HepG2 (cell line): ENCODE measurements around the gene NCOA7. TPM values are rescaled to one million over a fixed set of nuclear protein-coding genes. Genes with fewer than 3 reads are reported as not detected.

Experiments
- BRD4 ChIP-seq: sonication (generic); formaldehyde crosslinking; IDR thresholded peaks from 2 replicates; pipeline ENCODE4 v1.4.0; 2020; ENCODE audit warnings: missing genetic modification reagents
- CBX1 ChIP-seq: IDR thresholded peaks from one replicate; pipeline ENCODE4 v1.6.1; 2016; ENCODE audit warnings: antibody characterized with exemption, low read depth
- DMAP1 ChIP-seq: IDR thresholded peaks from 2 replicates; pipeline ENCODE4 v1.6.1; 2016
- EED ChIP-seq: sonication (generic); formaldehyde crosslinking; IDR thresholded peaks from 2 replicates; pipeline ENCODE4 v1.5.0; 2020; ENCODE audit warnings: mild to moderate bottlenecking, missing genetic modification reagents
- GPN1 ChIP-seq: sonication (generic); formaldehyde crosslinking; IDR thresholded peaks from 2 replicates; pipeline ENCODE4 v1.5.1; 2020; ENCODE audit warnings: missing genetic modification reagents, borderline replicate concordance
- IRX3 ChIP-seq: sonication (generic); formaldehyde crosslinking; IDR thresholded peaks from 2 replicates; pipeline ENCODE4 v1.8.1; 2023; ENCODE audit warnings: mild to moderate bottlenecking, low read depth, missing genetic modification reagents, borderline replicate concordance
- KAT8 ChIP-seq: IDR thresholded peaks from 2 replicates; pipeline ENCODE4 v1.6.1; 2016; ENCODE audit warnings: missing genetic modification reagents, missing compliant biosample characterization
- NR2F2 ChIP-seq: IDR thresholded peaks from 2 replicates; pipeline ENCODE4 v1.6.1; 2012; ENCODE audit warnings: low read depth, inconsistent platforms, borderline replicate concordance
- PAX8 ChIP-seq: sonication (generic); formaldehyde crosslinking; IDR thresholded peaks from 2 replicates; pipeline ENCODE4 v1.8.0; 2022; ENCODE audit warnings: mild to moderate bottlenecking, missing genetic modification reagents, borderline replicate concordance
- SETDB1 ChIP-seq: sonication (generic); formaldehyde crosslinking; IDR thresholded peaks from 2 replicates; pipeline ENCODE4 v1.5.1; 2020; ENCODE audit warnings: missing genetic modification reagents, mild to moderate bottlenecking, borderline replicate concordance
- SRY ChIP-seq: sonication (generic); formaldehyde crosslinking; IDR thresholded peaks from 2 replicates; pipeline ENCODE4 v1.8.0; 2022; ENCODE audit warnings: mild to moderate bottlenecking, missing genetic modification reagents
- TAF15 ChIP-seq: fragments of 200-400 bp; formaldehyde crosslinking; IDR thresholded peaks from one replicate; pipeline ENCODE4 v1.6.1; 2018; ENCODE audit warnings: mild to moderate bottlenecking, low read depth, low read length; ENCODE audit not compliant: poor library complexity, severe bottlenecking
- TMF1 ChIP-seq: sonication (generic); formaldehyde crosslinking; IDR thresholded peaks from 2 replicates; pipeline ENCODE4 v1.8.1; 2022; ENCODE audit warnings: low read depth, missing genetic modification reagents
- ZKSCAN8 ChIP-seq: IDR thresholded peaks from 2 replicates; pipeline ENCODE4 v1.6.1; 2016; ENCODE audit warnings: borderline replicate concordance, missing genetic modification reagents, missing compliant biosample characterization
- ZNF225 ChIP-seq: sonication (generic); formaldehyde crosslinking; IDR thresholded peaks from 2 replicates; pipeline ENCODE4 v1.4.0; 2020; ENCODE audit warnings: mild to moderate bottlenecking, missing genetic modification reagents
- ZNF670 ChIP-seq: sonication (generic); formaldehyde crosslinking; IDR thresholded peaks from 2 replicates; pipeline ENCODE4 v1.8.0; 2022; ENCODE audit warnings: mild to moderate bottlenecking, missing genetic modification reagents, borderline replicate concordance
- ZNF776 ChIP-seq: sonication (generic); formaldehyde crosslinking; IDR thresholded peaks from 2 replicates; pipeline ENCODE4 v1.4.0; 2020; ENCODE audit warnings: mild to moderate bottlenecking, missing genetic modification reagents
- polyA plus RNA-seq, 8 experiments: library from polyadenylated mRNA; depleted of rRNA in 3 of 8; stranded (reverse) in 7 of 8; unstranded in 1 of 8; fragments of >200 nt; fragmentation: Illumina TruSeq in 4 of 8; extraction: Trizol in 4 of 8; gene quantifications; 2 replicates each; pipeline versions ENCODE4 v1.2.1 to v1.2.3, GENCODE V29; 2011 to 2016; ENCODE audit warnings: low read depth in 4 of 8, missing spikeins in 1 of 8, mixed read lengths in 1 of 8; ENCODE audit not compliant: insufficient read depth in 1 of 8
- total RNA-seq, 5 experiments: library from RNA; depleted of rRNA; stranded (reverse); fragments of >200 nt; fragmentation: Illumina TruSeq; extraction: Trizol; gene quantifications; 2 replicates each; pipeline ENCODE4 v1.2.3, GENCODE V29; 2016; ENCODE audit warnings: low read depth in 1 of 5
- TF ChIP-seq, protein P1 (sequence below): sonication (generic); formaldehyde crosslinking; IDR thresholded peaks from 2 replicates; pipeline ENCODE4 v1.9.0; 2021; ENCODE audit warnings: mild to moderate bottlenecking, missing genetic modification reagents
- TF ChIP-seq, protein P2 (sequence below): sonication (generic); formaldehyde crosslinking; IDR thresholded peaks from 2 replicates; pipeline ENCODE4 v1.9.0; 2022; ENCODE audit warnings: low read depth, missing genetic modification reagents
- TF ChIP-seq, protein P3 (sequence below): sonication (generic); formaldehyde crosslinking; conservative IDR thresholded peaks from 2 replicates; pipeline ENCODE4 v1.4.0; 2020; ENCODE audit warnings: missing genetic modification reagents

Gene NCOA7
- total and polyA plus RNA-seq, 2 of the 13 experiments (the other 11 are each of a cell fraction or from before 2014, with no cell fraction given): 13.6 to 20.8 TPM

DNA sequence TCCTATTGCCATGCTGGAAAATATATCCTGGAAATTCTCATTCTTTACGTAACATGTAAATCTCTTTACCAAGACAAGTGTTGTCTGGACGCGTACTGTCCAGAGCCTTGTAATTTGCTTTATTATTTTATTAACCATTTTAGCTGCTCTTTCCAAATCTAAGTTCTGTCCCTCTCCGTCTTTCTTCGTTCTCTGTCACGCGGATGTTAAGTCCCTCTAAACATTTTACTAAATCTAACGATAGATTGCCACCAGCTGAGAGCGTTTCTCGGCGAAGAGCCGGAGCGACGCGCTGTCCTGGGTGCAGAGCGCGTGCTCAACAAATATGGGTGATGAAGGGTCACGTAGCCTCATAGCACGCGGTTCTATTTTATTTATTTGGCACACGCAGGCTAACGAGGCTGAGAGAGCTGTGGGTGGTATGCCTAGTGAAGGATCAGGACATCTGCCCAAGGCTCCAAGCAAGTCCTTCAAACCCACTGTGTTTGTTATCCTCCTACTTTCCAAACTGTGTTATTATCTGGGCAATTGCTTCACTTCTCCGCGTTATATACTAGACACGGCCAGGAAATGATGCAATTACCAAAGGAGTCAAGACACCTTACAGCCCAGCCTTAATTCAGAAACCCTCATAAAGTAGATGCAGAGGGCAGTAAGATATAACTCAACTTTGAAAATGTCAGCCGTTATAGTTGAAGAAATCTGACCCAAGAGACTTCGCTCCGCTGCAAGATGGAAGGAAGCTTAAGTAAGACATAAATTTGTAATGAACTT, 10.0 kb upstream of the NCOA7 start (continued):
- TF ChIP-seq, protein P1, sequence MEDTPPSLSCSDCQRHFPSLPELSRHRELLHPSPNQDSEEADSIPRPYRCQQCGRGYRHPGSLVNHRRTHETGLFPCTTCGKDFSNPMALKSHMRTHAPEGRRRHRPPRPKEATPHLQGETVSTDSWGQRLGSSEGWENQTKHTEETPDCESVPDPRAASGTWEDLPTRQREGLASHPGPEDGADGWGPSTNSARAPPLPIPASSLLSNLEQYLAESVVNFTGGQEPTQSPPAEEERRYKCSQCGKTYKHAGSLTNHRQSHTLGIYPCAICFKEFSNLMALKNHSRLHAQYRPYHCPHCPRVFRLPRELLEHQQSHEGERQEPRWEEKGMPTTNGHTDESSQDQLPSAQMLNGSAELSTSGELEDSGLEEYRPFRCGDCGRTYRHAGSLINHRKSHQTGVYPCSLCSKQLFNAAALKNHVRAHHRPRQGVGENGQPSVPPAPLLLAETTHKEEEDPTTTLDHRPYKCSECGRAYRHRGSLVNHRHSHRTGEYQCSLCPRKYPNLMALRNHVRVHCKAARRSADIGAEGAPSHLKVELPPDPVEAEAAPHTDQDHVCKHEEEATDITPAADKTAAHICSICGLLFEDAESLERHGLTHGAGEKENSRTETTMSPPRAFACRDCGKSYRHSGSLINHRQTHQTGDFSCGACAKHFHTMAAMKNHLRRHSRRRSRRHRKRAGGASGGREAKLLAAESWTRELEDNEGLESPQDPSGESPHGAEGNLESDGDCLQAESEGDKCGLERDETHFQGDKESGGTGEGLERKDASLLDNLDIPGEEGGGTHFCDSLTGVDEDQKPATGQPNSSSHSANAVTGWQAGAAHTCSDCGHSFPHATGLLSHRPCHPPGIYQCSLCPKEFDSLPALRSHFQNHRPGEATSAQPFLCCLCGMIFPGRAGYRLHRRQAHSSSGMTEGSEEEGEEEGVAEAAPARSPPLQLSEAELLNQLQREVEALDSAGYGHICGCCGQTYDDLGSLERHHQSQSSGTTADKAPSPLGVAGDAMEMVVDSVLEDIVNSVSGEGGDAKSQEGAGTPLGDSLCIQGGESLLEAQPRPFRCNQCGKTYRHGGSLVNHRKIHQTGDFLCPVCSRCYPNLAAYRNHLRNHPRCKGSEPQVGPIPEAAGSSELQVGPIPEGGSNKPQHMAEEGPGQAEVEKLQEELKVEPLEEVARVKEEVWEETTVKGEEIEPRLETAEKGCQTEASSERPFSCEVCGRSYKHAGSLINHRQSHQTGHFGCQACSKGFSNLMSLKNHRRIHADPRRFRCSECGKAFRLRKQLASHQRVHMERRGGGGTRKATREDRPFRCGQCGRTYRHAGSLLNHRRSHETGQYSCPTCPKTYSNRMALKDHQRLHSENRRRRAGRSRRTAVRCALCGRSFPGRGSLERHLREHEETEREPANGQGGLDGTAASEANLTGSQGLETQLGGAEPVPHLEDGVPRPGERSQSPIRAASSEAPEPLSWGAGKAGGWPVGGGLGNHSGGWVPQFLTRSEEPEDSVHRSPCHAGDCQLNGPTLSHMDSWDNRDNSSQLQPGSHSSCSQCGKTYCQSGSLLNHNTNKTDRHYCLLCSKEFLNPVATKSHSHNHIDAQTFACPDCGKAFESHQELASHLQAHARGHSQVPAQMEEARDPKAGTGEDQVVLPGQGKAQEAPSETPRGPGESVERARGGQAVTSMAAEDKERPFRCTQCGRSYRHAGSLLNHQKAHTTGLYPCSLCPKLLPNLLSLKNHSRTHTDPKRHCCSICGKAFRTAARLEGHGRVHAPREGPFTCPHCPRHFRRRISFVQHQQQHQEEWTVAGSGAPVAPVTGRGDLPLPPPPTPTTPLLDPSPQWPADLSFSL: 0 out of 2 replicates have a peak, but pooled peaks have one; percentile 17
- TF ChIP-seq NR2F2 (no peak; the same call in 1 of the 2 replicates), SRY (CRISPR knock-in tag) (peak; percentile 88; the same call in 1 of the 2 replicates), KAT8 (CRISPR knock-in tag) (peak; percentile 47; the same call in 1 of the 2 replicates), ZNF776 (CRISPR knock-in tag) (no peak), TMF1 (CRISPR knock-in tag) (0 out of 2 replicates have a peak, but pooled peaks have one; percentile 48), TAF15 (no peak), ZNF225 (peak; percentile 88; the same call in 1 of the 2 replicates), IRX3 (0 out of 2 replicates have a peak, but pooled peaks have one; percentile 58), ZKSCAN8 (0 out of 2 replicates have a peak, but pooled peaks have one; percentile 61), EED (CRISPR knock-in tag) (peak; percentile 91), ZNF670 (CRISPR knock-in tag) (peak; percentile 92), SETDB1 (no peak), DMAP1 (CRISPR knock-in tag) (peak; percentile 98), GPN1 (CRISPR knock-in tag) (no peak), CBX1 (no peak), PAX8 (CRISPR knock-in tag) (peak; percentile 65; the same call in 1 of the 2 replicates), BRD4 (0 out of 2 replicates have a peak, but pooled peaks have one; percentile 23)
- TF ChIP-seq, protein P2, sequence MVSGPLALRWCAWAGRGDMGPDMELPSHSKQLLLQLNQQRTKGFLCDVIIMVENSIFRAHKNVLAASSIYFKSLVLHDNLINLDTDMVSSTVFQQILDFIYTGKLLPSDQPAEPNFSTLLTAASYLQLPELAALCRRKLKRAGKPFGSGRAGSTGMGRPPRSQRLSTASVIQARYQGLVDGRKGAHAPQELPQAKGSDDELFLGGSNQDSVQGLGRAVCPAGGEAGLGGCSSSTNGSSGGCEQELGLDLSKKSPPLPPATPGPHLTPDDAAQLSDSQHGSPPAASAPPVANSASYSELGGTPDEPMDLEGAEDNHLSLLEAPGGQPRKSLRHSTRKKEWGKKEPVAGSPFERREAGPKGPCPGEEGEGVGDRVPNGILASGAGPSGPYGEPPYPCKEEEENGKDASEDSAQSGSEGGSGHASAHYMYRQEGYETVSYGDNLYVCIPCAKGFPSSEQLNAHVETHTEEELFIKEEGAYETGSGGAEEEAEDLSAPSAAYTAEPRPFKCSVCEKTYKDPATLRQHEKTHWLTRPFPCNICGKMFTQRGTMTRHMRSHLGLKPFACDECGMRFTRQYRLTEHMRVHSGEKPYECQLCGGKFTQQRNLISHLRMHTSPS (CRISPR knock-in tag): peak; percentile 47; the same call in 1 of the 2 replicates
- TF ChIP-seq, protein P3, sequence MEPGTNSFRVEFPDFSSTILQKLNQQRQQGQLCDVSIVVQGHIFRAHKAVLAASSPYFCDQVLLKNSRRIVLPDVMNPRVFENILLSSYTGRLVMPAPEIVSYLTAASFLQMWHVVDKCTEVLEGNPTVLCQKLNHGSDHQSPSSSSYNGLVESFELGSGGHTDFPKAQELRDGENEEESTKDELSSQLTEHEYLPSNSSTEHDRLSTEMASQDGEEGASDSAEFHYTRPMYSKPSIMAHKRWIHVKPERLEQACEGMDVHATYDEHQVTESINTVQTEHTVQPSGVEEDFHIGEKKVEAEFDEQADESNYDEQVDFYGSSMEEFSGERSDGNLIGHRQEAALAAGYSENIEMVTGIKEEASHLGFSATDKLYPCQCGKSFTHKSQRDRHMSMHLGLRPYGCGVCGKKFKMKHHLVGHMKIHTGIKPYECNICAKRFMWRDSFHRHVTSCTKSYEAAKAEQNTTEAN: peak; percentile 32; the same call in 1 of the 2 replicates
